ENCODE measurements around the gene ADCY5.

The ADCY5 gene

GRCh38 chr3:123287962-123288302 is 161.0 kb downstream of the ADCY5 start:
- TF ChIP-seq CTCF (IDR thresholded peaks at IDR 0.05): no peak
- Mint-ChIP-seq H3K27me3 (ENCODE audit: low read depth, poor library complexity) (peaks cover 6% of the 10 kb centered on the region), H3K4me1 (no peaks in the 10 kb centered on the region), H3K9me3 (no peaks in the 10 kb centered on the region), H3K4me3 (no peak overlapping the region), H3K27ac (no peak overlapping the region), H3K36me3 (ENCODE audit: low read depth) (no peaks in the 10 kb centered on the region)
- DNase-seq: no peak

DNA sequence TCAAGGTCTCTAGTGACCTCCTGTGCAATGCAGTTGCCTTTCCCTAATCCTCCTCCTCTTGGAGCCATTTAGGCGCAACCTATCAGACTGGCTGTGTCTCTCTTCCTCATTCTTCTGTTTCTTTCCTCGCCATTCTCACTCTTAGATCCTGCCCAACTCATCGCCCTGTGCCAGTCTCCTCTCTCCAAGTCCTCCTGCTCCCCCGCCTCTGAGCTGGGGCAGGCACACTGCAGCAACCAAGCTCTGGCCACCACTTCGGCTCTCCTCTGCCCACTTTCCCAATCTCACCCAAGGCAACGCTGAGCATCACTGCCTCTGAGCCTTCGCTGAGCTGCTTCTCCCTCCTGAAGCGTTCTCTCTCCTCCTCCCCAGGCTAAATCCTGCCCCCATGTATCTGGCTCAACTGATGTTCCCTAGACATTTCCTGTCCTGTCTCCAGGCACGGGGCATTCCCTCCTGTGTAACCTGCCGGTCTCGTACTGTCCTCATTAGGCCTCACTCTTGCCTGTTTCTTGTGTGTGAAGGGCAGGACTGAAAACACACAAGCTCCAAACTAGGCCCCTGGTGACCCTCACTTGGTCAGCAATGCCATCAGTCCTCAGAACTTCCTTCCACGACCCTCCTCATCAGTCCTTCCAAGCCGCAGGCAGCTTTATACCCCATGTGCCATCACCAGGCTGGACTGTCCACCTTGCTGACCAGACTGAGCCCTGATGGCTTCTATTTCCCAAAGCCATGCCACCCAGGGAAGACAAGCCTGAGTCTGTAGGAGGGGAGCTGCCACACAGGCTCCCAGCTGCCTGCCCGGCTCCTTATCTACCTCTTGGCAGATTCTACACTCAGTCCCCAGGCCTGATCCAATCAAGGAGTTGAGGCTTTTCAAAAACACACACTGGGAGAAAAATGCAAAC is 161.6 kb downstream of the ADCY5 start:
- no peak for DNase-seq
- no peaks in the 10 kb centered on the region for H3K4me1 Mint-ChIP-seq
- peaks cover 7% of the 10 kb centered on the region for H3K27me3 Mint-ChIP-seq (ENCODE audit: low read depth, poor library complexity)
- no peak overlapping the region for H3K4me3 Mint-ChIP-seq
- TF ChIP-seq CTCF (IDR thresholded peaks at IDR 0.05): no peak
- no peak overlapping the region for H3K27ac Mint-ChIP-seq
- no peaks in the 10 kb centered on the region for H3K36me3 Mint-ChIP-seq (ENCODE audit: low read depth)
- no peaks in the 10 kb centered on the region for H3K9me3 Mint-ChIP-seq

DNA sequence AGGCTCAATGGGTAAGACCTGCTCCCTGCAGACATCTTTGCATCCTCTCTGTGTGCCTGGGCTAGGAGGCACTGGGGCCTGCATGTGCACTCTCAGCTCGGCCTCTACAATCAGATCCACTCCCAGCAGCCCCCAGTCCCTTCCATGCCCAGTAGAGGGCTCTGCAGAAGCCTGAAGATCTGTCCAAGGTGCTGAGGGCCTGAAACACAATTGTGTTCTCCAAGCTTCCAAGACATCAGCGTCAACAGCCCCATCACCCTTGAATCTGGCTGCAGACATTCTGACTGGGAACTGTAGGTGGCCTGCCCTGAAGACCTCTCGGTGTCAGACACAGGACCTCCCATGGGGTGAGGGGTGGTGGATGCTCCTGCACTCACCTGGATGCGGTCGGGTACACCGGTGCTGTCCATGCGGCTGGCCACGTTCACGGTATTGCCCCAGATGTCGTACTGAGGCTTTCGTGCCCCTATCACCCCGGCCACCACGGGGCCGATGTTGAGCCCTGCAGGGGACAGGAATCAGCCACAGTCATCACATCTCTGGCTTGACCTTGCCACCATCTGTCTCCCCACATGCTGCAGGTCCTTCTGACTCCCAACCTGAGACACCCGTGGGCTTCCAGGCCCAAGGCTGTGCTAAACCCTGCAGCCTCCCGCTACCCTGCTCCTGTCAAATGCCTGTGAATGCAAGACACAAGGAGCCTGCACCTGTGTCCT is 162.4 kb downstream of the ADCY5 start:
- TF ChIP-seq CTCF (IDR thresholded peaks at IDR 0.05): peak; percentile 90
- no peak overlapping the region for H3K4me3 Mint-ChIP-seq
- H3K4me1 Mint-ChIP-seq: no peaks in the 10 kb centered on the region
- peaks cover 9% of the 10 kb centered on the region for H3K27me3 Mint-ChIP-seq (ENCODE audit: low read depth, poor library complexity)
- no peak overlapping the region for H3K27ac Mint-ChIP-seq
- H3K36me3 Mint-ChIP-seq (ENCODE audit: low read depth): no peaks in the 10 kb centered on the region
- no peaks in the 10 kb centered on the region for H3K9me3 Mint-ChIP-seq
- peak; percentile 82 for DNase-seq

GRCh38 chr3:123285931-123286307 is 163.0 kb downstream of the ADCY5 start:
- H3K27me3 Mint-ChIP-seq (ENCODE audit: low read depth, poor library complexity): peaks cover 13% of the 10 kb centered on the region
- H3K36me3 Mint-ChIP-seq (ENCODE audit: low read depth): no peaks in the 10 kb centered on the region
- DNase-seq: no peak
- TF ChIP-seq CTCF (IDR thresholded peaks at IDR 0.05): no peak
- no peaks in the 10 kb centered on the region for H3K9me3 Mint-ChIP-seq
- H3K4me3 Mint-ChIP-seq: no peak overlapping the region
- H3K4me1 Mint-ChIP-seq: no peaks in the 10 kb centered on the region
- no peak overlapping the region for H3K27ac Mint-ChIP-seq

GRCh38 chr3:123285479-123285878 is 163.4 kb downstream of the ADCY5 start:
- Mint-ChIP-seq H3K4me3 (no peak overlapping the region), H3K27ac (no peak overlapping the region), H3K4me1 (no peaks in the 10 kb centered on the region), H3K9me3 (no peaks in the 10 kb centered on the region), H3K36me3 (ENCODE audit: low read depth) (no peaks in the 10 kb centered on the region), H3K27me3 (ENCODE audit: low read depth, poor library complexity) (peaks cover 17% of the 10 kb centered on the region)
- DNase-seq: no peak
- TF ChIP-seq CTCF (IDR thresholded peaks at IDR 0.05): no peak
